HG02870 (cell line): ENCODE results near the gene AFP.

Experiments used
- ATAC-seq: cut with Tn5 transposase; IDR thresholded peaks from one replicate; pipeline ENCODE4 v1.9.1; 2021; ENCODE audit warnings: mild to moderate bottlenecking, moderate library complexity; ENCODE audit not compliant: unreplicated experiment

Gene AFP

GRCh38 chr4:73436674-73437557 lies 895 bp downstream of the AFP start:
- no peak for ATAC-seq

- no peak for ATAC-seq
These were observed 1.5 kb downstream of the AFP start for GRCh38 chr4:73437558-73437956.

DNA sequence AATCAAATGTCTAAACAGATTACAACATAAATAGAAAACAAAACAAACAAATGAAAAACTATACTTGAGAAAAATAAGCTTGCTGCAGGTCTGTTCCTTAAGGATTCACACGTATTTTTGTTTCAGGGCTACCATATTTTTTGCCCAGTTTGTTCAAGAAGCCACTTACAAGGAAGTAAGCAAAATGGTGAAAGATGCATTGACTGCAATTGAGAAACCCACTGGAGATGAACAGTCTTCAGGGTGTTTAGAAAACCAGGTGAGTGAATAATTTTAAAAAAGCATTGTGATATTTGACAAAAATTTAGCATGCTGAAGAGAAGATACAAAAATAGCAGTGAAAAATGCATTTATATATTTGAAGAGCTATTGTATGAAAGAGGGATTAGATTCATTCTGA lies 2.0 kb downstream of the AFP start:
- no peak for ATAC-seq

GRCh38 chr4:73438582-73439215 lies 2.7 kb downstream of the AFP start:
- no peak for ATAC-seq

DNA sequence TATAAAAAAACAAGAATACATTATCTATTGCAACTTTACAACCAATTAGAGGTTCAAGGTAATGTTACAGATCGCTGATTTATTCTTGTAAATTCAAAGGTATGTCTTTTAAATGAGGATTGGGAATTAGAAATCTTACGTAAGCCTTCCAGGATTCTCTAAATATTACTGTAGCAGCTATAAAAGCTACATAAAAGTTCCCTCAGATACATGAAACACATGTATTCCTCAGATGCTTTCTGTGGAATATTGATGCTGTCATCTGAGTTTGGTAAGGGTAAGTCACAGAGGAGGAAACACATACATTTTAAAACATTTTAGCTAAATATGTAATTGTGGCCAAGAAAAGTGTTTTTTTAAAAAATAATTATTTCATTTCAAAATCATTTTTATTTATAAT lies 3.4 kb downstream of the AFP start:
- no peak for ATAC-seq

DNA sequence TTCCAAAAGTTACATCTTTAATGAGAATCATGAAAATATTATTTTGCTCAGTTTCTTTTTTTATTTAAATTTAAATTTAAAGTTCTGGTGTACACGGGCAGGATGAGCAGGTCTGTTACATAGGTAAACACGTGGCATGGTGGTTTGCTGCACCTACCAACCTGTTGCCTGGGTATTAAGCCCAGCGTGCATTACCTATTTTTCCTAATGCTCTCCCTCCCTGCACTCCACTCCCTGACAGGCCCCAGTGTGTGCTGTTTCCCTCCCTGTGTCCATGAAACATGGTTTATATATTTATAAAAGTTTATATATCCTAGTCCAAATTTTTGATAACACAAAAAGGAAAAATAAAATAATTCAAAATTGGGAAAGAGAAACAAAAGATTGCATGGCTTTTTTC lies 4.0 kb downstream of the AFP start:
- no peak for ATAC-seq

DNA sequence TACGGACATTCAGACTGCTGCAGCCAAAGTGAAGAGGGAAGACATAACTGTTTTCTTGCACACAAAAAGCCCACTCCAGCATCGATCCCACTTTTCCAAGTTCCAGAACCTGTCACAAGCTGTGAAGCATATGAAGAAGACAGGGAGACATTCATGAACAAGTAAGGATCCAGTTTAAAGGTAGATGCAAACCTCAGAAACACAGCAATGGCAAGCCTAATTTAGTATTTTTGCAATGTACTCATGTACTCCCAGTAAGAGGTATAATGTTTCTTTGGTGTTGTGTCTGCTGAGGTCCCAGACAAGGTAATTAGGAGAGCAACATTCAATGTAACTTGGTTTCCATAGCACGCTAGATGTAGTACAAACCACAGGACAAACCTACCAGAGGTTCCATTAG lies 4.6 kb downstream of the AFP start:
- no peak for ATAC-seq

GRCh38 chr4:73442275-73442674 lies 6.3 kb downstream of the AFP start:
- no peak for ATAC-seq

GRCh38 chr4:73443224-73443623 lies 7.2 kb downstream of the AFP start:
- ATAC-seq: no peak

- ATAC-seq: no peak
These were observed 9.6 kb downstream of the AFP start for GRCh38 chr4:73445383-73446335.

DNA sequence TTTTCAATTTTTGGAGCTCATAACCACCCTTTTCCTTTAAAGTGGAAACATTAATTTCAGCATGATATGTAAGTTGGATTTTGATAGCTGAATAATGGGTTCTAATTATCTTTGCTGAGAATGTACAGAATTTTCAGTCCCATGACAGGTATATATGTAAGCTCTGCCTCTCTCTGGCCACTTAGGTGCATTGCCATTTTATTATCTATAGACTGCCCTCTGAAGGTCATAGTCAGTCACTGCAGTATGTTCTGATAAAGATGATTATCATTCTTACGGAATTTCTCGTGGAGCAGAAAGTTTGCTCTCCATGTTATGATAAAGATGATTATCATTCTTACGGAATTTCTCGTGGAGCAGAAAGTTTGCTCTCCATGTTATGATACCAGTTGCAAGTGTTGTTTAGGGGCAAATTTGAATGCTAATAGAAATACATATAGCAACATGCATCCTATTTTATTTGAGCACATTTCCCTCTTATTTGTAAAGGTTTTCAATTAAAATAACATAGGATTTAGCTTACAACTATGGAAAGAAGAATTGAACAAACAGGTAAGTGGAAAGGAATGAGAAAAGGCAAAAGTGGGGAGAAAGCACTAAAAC lies 10.4 kb downstream of the AFP start:
- peak; percentile 100 for ATAC-seq

DNA sequence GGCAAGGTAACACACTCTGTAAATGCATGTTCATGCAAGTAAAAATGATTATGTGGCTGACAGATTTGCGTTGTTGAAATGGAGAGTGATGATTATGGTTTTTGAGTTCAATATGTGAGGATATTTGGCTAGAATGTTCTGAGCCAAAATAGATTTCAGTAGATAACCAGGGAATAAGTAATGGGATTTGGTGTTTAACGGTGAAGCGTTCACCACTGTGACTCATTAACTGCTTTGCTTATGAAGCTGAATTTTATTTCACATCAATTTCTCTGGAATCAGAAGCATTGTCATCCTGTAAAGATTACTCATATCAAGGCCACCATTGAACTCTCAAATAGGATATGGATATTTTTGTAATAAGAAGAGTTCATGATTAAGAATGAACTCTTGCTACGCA lies 11.7 kb downstream of the AFP start:
- ATAC-seq: no peak

DNA sequence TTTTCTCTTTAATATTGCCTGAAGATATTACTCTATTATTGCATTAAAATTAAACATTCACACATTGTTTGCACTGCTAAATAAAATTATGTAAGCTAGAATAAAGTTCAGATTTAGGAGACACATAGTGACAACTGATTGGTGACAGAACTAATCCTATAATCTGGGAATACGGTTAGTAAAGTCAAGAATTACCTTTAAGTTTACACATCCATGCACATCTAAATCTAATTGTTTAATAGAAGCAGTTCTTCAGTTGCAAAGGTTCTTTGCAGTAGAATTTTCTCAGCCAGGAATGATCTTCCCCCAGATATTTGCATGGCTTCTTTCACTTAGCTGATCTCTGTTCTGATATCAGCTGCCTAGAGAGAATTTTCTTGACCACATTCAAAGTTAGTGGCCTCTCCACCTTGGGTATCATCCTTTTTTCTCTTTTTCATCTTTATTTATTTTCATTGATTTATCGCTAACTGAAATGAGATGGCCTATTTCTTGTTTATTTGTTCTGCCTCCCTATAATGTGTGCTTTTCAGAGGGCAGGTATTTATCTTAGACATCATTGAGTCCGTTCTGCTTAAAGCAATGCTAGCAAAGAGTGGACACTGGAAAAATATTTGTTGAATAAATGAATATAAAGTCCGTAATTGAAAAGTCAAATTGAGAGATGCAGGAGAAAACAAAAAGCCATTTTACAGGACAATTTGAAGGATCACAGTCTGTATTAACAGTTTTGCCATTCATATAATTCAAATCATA lies 12.6 kb downstream of the AFP start:
- no peak for ATAC-seq

- ATAC-seq: no peak
These were observed 14.5 kb downstream of the AFP start for GRCh38 chr4:73450398-73451004.

- ATAC-seq: no peak
These were observed 15.4 kb downstream of the AFP start for GRCh38 chr4:73451404-73451803.

GRCh38 chr4:73451981-73452747 lies 16.1 kb downstream of the AFP start:
- no peak for ATAC-seq

DNA sequence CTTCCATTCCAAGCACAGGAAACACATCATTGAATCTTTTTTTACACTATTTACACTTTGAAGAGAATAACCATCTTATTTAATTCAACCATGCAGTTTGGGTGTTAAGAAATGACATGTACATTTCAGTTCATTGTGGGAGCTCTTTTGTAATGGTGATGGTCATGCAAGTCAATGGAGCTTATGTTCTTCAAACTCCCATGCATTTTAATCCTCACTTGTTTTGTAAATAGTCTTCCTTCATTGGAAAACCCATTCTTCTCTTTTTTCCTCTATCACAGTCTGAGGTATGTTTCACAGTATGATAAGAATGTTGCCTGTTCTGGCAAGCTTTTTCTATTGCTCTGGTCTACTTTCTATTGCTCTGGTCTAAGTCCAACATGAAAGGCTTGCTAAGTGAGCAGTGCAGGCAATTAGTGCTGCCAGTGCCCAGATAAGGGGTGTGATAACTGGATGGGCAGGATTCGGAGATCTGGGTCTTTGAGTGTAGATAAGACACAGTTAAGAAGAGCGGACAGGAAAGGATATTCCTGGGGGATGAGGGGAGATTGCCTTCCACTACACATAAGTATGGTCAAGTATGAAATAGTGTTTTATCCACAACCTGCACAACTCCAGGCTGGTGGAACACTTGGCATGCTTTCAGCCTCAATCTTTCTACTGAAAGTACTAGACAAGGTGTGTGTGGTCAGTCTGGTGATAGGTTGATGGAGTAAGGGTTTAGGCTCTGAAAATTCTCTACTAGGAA lies 17.1 kb downstream of the AFP start:
- no peak for ATAC-seq

GRCh38 chr4:73453701-73454005 lies 17.6 kb downstream of the AFP start:
- ATAC-seq: no peak

- ATAC-seq: no peak
These were observed 18.9 kb downstream of the AFP start for GRCh38 chr4:73454920-73455319.
